Activated T-cell treated with anti-CD3 and anti-CD28 coated beads for 1 hour (primary cell): Measurements from ENCODE around the gene ATP8A2.

Experiments used
- DNase-seq: peaks from one replicate; pipeline ENCODE4 v3.0.0-alpha.2; 2020; ENCODE audit warnings: low read depth

The ATP8A2 gene

DNA sequence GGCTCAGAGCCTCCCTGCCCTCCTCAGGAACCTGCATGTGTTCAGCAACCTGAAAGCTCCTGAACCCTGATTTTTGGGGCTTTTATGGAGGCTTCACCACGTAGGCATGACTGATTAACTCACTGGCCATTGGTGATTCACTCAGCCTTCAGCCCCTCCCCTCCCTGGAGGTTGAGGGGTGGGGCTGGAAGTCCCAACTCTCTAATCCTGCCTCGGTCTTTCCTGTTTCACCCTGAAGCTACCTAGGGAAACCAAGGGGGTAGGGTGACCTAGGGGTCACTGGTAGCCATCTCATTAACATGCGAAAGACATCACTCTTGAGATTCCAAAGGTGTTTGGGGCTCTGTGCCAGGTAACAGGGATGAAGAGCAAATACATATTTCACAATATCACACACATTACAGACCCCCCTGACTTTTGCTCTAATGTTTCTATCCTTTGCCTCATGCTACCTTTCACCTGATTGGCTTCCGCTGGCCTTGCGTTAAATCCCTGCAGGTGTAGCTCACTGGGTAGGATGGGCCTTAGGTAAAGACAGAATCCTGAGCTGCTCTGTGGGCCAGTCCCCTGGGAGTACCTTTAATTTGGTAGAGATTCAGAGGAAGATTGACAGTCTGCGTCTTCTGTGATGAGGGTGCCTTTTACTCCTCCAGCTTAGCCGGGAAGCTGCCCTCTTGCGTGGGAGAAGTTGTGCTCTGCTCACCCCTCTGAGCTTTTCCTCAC is 260.6 kb downstream of the ATP8A2 start:
- DNase-seq: no peak

DNA sequence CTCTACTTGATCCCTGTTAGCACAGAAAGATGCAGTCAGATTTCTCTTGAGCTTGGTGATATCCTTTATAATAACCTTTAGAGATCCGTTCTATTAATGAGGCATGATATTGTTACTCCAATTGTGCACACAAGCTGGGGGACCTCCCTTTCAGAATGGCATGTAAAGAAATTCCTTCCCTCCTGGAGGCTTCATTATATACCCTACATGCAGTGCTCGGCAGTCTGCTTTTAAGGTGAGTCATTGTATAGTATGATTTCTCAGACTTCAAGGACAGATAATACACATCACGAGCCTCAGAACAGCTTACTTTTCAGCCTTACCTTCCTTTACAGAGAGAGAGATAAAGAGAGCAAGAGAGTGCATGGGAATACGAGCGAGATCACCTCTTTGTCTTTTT is 261.3 kb downstream of the ATP8A2 start:
- DNase-seq: no peak

GRCh38 chr13:25645681-25646080 is 273.9 kb downstream of the ATP8A2 start:
- no peak for DNase-seq

GRCh38 chr13:25649001-25649633 is 277.3 kb downstream of the ATP8A2 start:
- no peak for DNase-seq

GRCh38 chr13:25652764-25653163 is 281.0 kb downstream of the ATP8A2 start:
- DNase-seq: no peak

GRCh38 chr13:25654322-25654721 is 282.5 kb downstream of the ATP8A2 start:
- DNase-seq: no peak

DNA sequence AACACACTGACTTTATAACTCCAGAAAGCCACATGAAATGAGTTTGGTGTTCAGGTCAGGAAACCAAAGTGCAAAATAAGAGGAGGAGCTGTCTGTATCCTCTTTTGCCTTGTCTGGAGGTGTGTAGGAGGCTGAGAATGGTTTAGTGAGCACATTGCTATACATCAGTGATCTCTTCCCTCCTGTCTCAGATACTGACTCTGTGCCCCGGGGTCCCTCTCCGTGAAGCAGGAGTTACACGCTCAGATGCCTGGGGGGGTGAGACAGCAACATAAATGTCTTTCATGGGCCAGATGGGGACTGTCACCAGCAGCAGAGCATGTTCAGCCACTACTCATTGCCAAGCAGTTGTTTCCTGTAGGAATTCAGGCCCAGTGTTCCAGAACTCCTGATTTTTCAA is 285.4 kb downstream of the ATP8A2 start:
- DNase-seq: no peak

GRCh38 chr13:25659091-25659795 is 287.5 kb downstream of the ATP8A2 start:
- DNase-seq: no peak

DNA sequence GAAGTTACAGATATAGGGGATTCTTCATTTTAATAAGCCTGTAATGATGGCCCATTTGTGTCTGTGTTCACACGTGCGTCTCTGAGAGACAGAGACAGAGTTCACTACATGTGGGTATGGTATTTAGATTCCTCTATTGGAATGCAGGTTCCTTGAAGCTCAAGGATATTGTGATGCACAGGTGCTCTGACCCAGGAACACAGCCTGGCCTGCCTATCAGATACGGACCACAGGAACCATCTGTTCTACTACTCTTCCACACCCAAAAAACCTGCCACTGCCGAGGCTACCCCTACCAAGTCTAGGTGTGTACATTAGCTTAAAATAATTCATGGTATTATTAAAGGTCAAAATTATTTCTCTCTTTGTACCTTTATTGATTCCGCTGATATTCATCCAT is 289.2 kb downstream of the ATP8A2 start:
- no peak for DNase-seq

- DNase-seq: no peak
Measured at GRCh38 chr13:25662516-25662915, 290.7 kb downstream of the ATP8A2 start.

- DNase-seq: no peak
Measured at GRCh38 chr13:25668345-25668744, 296.6 kb downstream of the ATP8A2 start.

- DNase-seq: no peak
Measured at GRCh38 chr13:25673711-25674110, 301.9 kb downstream of the ATP8A2 start.

DNA sequence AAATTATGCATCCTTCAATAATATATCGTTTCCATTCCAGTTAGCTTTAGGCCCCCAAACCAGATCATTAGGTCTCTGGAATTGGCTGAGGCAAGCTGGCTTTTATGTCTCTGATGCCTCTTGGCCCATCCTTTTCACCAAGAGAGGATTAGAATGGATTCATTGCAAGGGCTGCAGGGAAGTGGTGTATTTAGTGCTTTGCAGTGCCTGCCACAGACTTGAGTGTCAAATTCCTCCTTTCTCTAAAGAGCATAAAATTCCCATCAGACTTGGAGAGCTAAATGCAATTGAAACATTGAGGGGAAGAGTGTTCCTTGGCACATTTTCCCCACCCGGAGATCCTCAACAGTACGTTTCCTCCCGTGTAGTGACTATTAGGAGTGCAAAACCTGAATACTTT is 302.6 kb downstream of the ATP8A2 start:
- DNase-seq: no peak

DNA sequence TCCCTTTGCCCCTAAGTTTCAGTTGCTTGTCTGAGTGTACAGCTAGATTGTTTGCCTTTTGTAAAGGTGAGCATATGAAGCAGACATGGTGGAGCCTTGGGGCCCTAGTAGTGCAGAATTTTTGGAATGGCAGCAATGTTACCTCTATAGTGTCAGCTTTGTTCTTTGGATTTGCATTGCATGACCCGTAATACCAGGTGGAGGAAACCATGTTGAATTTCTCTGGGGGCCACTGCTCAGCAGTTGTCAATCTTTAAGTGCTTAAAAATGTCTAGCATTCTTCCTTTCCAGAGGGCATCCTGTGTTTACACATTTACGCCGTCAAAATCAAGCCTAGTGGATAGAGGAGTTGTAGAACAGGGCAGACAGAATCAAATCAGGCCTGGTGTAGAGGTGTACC is 303.3 kb downstream of the ATP8A2 start:
- DNase-seq: no peak

- DNase-seq: no peak
Measured at GRCh38 chr13:25677956-25678355, 306.2 kb downstream of the ATP8A2 start.

DNA sequence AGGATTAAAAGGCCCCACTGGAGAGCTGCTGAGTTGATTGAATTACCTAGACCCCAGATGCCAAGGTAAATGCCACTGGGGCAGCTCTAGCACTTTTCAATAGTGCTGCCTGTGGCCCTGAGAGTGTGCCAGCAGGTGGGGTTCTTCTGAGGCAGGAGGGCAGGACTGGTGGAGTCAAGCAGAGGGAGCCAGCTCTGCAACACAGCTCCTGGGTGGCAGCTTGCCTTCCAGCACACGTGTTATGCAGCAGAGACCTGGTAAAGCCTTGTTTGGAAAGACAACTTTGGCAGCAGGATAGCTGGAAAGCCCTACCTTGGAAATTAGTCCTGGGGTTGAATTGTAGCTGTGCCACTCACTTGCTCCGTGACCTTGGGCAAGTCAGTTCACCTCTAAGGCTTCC is 306.6 kb downstream of the ATP8A2 start:
- DNase-seq: no peak

- no peak for DNase-seq
Measured at GRCh38 chr13:25679159-25679558, 307.4 kb downstream of the ATP8A2 start.

DNA sequence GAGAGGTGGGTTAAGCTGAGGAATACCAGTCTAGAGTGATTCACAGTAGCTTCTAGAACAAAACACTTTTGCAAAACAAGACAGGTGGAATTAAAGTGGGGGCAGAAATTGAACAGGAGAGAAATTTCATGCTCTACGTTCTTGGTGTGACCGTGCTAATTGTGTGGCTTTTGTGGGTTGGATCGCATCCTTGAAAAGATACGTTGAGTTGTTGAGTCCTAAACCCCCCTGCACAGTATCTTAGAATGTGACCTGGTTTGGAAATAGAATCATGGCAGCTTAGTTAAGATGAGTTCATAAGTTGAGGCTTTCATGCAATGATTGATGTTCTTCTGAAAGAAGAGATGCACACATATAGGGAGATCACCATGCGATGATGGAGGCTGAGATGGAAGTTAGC is 308.2 kb downstream of the ATP8A2 start:
- no peak for DNase-seq

DNA sequence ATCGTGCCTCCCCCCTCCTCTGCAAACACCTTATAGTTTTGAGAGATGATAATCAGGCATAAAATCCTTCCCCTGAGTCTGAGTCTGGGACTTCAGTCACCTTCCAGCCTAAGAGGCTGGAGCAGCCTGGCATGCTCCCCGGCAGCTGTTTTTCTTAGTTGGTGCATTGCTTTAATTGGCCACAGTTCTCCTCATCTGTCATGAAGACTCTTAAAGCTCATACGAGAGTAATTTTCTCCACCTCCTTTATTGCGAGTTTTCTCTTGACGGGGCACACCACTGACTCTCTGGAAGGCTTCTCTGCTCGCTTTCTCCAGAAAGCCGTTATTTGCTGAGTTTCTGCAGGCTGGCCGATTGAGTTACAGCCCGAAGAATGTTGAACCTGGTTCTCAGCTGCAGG is 310.5 kb downstream of the ATP8A2 start:
- no peak for DNase-seq

DNA sequence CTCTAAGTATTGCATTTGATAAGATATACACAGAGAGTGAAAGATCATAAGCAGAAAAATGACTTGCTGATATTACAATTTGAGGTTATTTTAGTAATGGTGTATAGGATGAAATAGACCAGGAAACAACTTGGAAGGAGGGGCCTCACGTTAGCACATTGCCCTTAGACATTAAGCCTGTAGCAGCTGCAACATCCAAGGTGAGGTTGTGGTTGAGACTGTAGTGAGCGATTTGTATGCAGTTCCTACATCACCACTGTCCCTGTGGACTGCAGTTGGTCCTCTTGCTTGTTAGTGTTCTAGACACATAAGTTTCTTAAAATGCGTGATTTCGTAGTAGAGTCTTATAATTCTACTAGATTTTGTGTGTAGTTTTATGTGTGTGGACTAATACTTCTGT is 311.3 kb downstream of the ATP8A2 start:
- DNase-seq: no peak

DNA sequence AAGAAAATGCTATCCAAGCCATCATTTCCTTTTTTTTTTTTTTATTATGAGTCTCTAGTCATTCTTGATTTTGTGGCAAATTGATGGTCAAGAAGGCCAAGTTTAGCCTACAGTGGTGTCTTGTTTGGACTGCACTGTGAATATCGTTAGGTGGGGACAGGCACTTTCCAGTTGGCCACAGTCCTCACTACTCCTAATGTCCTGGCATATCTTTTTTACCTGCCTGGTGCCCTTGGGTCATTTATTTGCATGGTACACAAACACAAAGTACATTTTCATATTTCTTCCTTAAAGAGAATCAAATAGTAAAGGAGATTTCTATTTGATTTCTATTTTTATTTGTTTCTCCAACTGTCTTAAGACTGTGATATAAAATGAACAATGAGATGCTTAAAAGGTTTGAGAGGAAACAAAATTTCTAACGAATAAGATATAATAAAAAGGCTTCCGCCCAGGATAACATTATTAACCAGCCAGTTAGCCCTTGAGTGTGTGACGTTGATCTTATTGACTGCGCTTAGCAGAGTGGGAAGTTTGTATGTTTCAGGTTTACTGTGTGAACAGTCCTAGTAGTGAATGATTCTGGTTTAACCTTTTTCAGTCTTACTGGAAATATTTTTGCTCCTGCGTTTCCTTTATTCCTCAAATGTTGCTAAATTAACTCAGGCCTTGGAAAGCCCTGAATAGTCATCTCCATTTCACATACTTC is 312.0 kb downstream of the ATP8A2 start:
- DNase-seq: no peak

GRCh38 chr13:25684491-25684890 is 312.7 kb downstream of the ATP8A2 start:
- no peak for DNase-seq
